Measurements from ENCODE around the gene BASP1.
A peak's percentile ranks its signal among the peaks of the same experiment; 100 is the strongest.

BASP1 gene

GRCh38 chr5:17192191-17192590, 25.2 kb upstream of the BASP1 start:
- DNase-seq, result no peak

- DNase-seq, result no peak
These were observed 21.4 kb upstream of the BASP1 start for GRCh38 chr5:17196024-17196423.

- DNase-seq, result no peak
These were observed 20.7 kb upstream of the BASP1 start for GRCh38 chr5:17196697-17197096.

GRCh38 chr5:17203329-17204132, 13.9 kb upstream of the BASP1 start:
- peak; percentile 14 for DNase-seq

- DNase-seq, result no peak
These were observed 13.3 kb upstream of the BASP1 start for GRCh38 chr5:17204133-17204489.

GRCh38 chr5:17206021-17206420, 11.4 kb upstream of the BASP1 start:
- DNase-seq, result no peak

- DNase-seq, result no peak
These were observed 5.2 kb upstream of the BASP1 start for GRCh38 chr5:17212191-17212590.

GRCh38 chr5:17212996-17213395, 4.4 kb upstream of the BASP1 start:
- no peak for DNase-seq

GRCh38 chr5:17213938-17214337, 3.5 kb upstream of the BASP1 start:
- no peak for DNase-seq

GRCh38 chr5:17214893-17215292, 2.5 kb upstream of the BASP1 start:
- no peak for DNase-seq

GRCh38 chr5:17215361-17215760, 2.1 kb upstream of the BASP1 start:
- DNase-seq, result no peak

- peak; percentile 27 for DNase-seq
These were observed 1.1 kb upstream of the BASP1 start for GRCh38 chr5:17216176-17216973.

- no peak for DNase-seq
These were observed 398 bp upstream of the BASP1 start for GRCh38 chr5:17216974-17217492.

- no peak for DNase-seq
These were observed 1.0 kb downstream of the BASP1 start for GRCh38 chr5:17218353-17219005.

- DNase-seq, result no peak
These were observed 1.6 kb downstream of the BASP1 start for GRCh38 chr5:17219006-17219422.

GRCh38 chr5:17219469-17219868, 2.0 kb downstream of the BASP1 start:
- no peak for DNase-seq

- DNase-seq, result no peak
These were observed 2.6 kb downstream of the BASP1 start for GRCh38 chr5:17219992-17220391.

- DNase-seq, result no peak
These were observed 3.0 kb downstream of the BASP1 start for GRCh38 chr5:17220469-17220868.

GRCh38 chr5:17221843-17222636, 4.6 kb downstream of the BASP1 start:
- no peak for DNase-seq

- no peak for DNase-seq
These were observed 5.2 kb downstream of the BASP1 start for GRCh38 chr5:17222664-17223063.

GRCh38 chr5:17223367-17224185, 6.1 kb downstream of the BASP1 start:
- DNase-seq, result no peak
